ENCODE measurements around the gene ELFN1. TPM values are rescaled to one million over a fixed set of nuclear protein-coding genes. Genes with fewer than 3 reads are reported as not detected.

Gene ELFN1
- total RNA-seq, 2 experiments from 2014 or later = 0.20 to 0.36 TPM

GRCh38 chr7:1754345-1754908 is 84.3 kb downstream of the ELFN1 start:
- no peak for ATAC-seq
- Mint-ChIP-seq H3K36me3 (ENCODE audit: low read depth) (no peaks in the 10 kb centered on the region), H3K27me3 (peaks cover 3% of the 10 kb centered on the region), H3K4me3 (no peak overlapping the region), H3K4me1 (ENCODE audit: low read depth) (peaks cover 6% of the 10 kb centered on the region), H3K27ac (no peak overlapping the region), H3K9me3 (no peaks in the 10 kb centered on the region)
- no peak for DNase-seq
- ChIA-PET POLR2A (no interaction called here), CTCF (no interaction called here)
- intact Hi-C loops (cut with micrococcal nuclease) = no loop called here
- TF ChIP-seq CTCF (IDR thresholded peaks at IDR 0.05) = no peak

GRCh38 chr7:1755783-1756625 is 85.9 kb downstream of the ELFN1 start:
- H3K4me3 Mint-ChIP-seq = no peak overlapping the region
- no peak for ATAC-seq
- peaks cover 3% of the 10 kb centered on the region for H3K27me3 Mint-ChIP-seq
- TF ChIP-seq CTCF (IDR thresholded peaks at IDR 0.05) = no peak
- intact Hi-C loops (cut with micrococcal nuclease) = no loop called here
- H3K27ac Mint-ChIP-seq = no peak overlapping the region
- ChIA-PET POLR2A (no interaction called here), CTCF (no interaction called here)
- no peaks in the 10 kb centered on the region for H3K9me3 Mint-ChIP-seq
- no peaks in the 10 kb centered on the region for H3K36me3 Mint-ChIP-seq (ENCODE audit: low read depth)
- DNase-seq = no peak
- H3K4me1 Mint-ChIP-seq (ENCODE audit: low read depth) = peaks cover 6% of the 10 kb centered on the region

GRCh38 chr7:1757601-1758000 is 87.5 kb downstream of the ELFN1 start:
- CTCF ChIA-PET = no interaction called here
- intact Hi-C loops (cut with micrococcal nuclease) = no loop called here
- Mint-ChIP-seq H3K36me3 (ENCODE audit: low read depth) (no peaks in the 10 kb centered on the region), H3K4me3 (no peak overlapping the region), H3K4me1 (ENCODE audit: low read depth) (peaks cover 6% of the 10 kb centered on the region), H3K9me3 (no peaks in the 10 kb centered on the region), H3K27me3 (peaks cover 3% of the 10 kb centered on the region), H3K27ac (no peak overlapping the region)
- no peak for ATAC-seq
- TF ChIP-seq CTCF (IDR thresholded peaks at IDR 0.05) = no peak
- POLR2A ChIA-PET = no interaction called here
- no peak for DNase-seq

GRCh38 chr7:1758028-1758858 is 88.2 kb downstream of the ELFN1 start:
- DNase-seq (peak; percentile 63), ATAC-seq (peak; percentile 80)
- H3K27ac Mint-ChIP-seq = no peak overlapping the region
- POLR2A ChIA-PET = interaction anchor here (0.6 kb wide), 1 partner anchor 12 kb away, joined by 3 read pairs; no protein-coding TSS in a partner anchor
- peaks cover 3% of the 10 kb centered on the region for H3K27me3 Mint-ChIP-seq
- H3K9me3 Mint-ChIP-seq = peaks cover 1% of the 10 kb centered on the region
- intact Hi-C loops (cut with micrococcal nuclease) = no loop called here
- CTCF ChIA-PET = interaction anchor here (0.8 to 1.2 kb wide), 3 partner anchors 14 to 72 kb away, joined by 3 read pairs; no protein-coding TSS in a partner anchor
- TF ChIP-seq CTCF (IDR thresholded peaks at IDR 0.05) = peak; percentile 34
- no peak overlapping the region for H3K4me3 Mint-ChIP-seq
- no peaks in the 10 kb centered on the region for H3K36me3 Mint-ChIP-seq (ENCODE audit: low read depth)
- peaks cover 3% of the 10 kb centered on the region for H3K4me1 Mint-ChIP-seq (ENCODE audit: low read depth)

All from activated CD8-positive, alpha-beta T cell treated with anti-CD3 and anti-CD28 coated beads for 36 hours (primary cell).